Esophagus muscularis mucosa (tissue), 4 donors: ENCODE results near the gene XK.

Experiments used
- CTCF ChIP-seq, 3 experiments: fragments of 200-600 bp in 2 of 3; fragments of 450-650 bp in 1 of 3; sonication (generic) in 2 of 3; IDR thresholded peaks; one replicate each; pipeline ENCODE4 v1.5.1; 2017 to 2019; ENCODE audit warnings: antibody characterized with exemption in 3 of 3, mild to moderate bottlenecking in 2 of 3, moderate library complexity in 1 of 3
- EP300 ChIP-seq: sonication (generic); formaldehyde crosslinking; IDR thresholded peaks from one replicate; pipeline ENCODE4 v1.6.1; 2017; ENCODE audit warnings: antibody characterized with exemption
- POLR2A ChIP-seq: fragments of 450-650 bp; IDR thresholded peaks from one replicate; pipeline ENCODE4 v1.6.1; 2017; ENCODE audit warnings: antibody characterized with exemption, moderate library complexity, mild to moderate bottlenecking, low read depth
- POLR2AphosphoS5 ChIP-seq, 2 donors: sonication (generic); formaldehyde crosslinking; IDR thresholded peaks; one replicate each; pipeline ENCODE4 v1.6.1; 2017; ENCODE audit warnings: antibody characterized with exemption in 2 of 2

GRCh38 chrX:37753384-37753783 lies 67.8 kb downstream of the XK start:
- TF ChIP-seq POLR2AphosphoS5 (IDR thresholded peaks at IDR 0.05) (no peak), POLR2A (no peak), CTCF (IDR thresholded peaks at IDR 0.05) (no peak), EP300 (no peak)
